ENCODE data around the gene TTLL1.
A peak's percentile ranks its signal among the peaks of the same experiment; 100 is the strongest.

The TTLL1 gene

GRCh38 chr22:43088984-43089717 lies at the start of gene TTLL1:
Gene TTLL1 (minus strand): TSS chr22:43089391. CDS start chr22:43075586, 13,805 bp downstream.
- peak within 1 kb of the TSS; percentile 54 for H3K27ac ChIP-seq
- DNase-seq (ENCODE audit: low read depth, low spot score) = no peak

DNA sequence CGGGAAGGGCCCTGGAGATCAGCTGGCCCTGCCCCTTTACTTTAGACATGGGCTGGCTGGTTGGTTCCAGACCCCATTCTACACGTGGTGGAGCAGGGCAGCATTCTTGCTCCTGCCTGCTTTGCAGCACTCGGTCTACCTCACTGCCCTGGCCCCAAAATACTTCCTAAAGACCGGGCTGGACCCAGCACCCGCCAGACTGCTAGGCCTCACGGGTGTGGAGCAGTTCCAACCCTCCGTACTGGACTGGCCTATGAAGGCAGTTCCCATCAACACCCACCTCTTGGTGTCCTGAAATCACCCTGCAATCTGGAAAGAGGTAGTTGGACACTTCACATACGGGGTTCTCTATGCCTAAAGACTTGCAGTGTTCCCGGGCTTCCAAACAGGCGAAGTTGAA lies 47.6 kb upstream of the TTLL1 start:
- no peak for DNase-seq (ENCODE audit: low read depth, low spot score)
- no peak overlapping the region for H3K27ac ChIP-seq

GRCh38 chr22:43136255-43136654 lies 47.1 kb upstream of the TTLL1 start:
- DNase-seq (ENCODE audit: low read depth, low spot score) = no peak
- no peak overlapping the region for H3K27ac ChIP-seq

- no peak for DNase-seq (ENCODE audit: low read depth, low spot score)
- H3K27ac ChIP-seq = no peak overlapping the region
Observed at GRCh38 chr22:43135565-43135964, 46.4 kb upstream of the TTLL1 start.

GRCh38 chr22:43134553-43134952 lies 45.4 kb upstream of the TTLL1 start:
- no peak for DNase-seq (ENCODE audit: low read depth, low spot score)
- H3K27ac ChIP-seq = no peak overlapping the region

DNA sequence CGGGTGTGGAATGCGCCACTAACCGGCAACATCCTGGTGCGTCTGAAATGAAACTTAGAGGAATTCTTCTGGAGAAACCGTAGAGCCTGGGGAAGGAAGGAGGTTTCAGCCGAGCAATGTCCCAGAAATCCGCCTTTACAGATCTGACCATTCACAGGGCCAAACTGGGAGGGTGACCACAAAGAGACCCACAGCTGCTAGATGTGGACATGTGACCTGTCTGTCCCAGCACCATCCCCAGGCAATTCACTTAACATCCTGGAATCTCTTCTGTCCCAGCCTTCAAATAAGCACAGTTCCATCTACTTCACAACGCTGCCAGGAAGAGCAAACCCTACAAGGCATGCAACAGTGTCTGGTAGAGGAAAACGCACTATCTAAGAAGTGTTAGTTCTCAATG lies 44.2 kb upstream of the TTLL1 start:
- no peak for DNase-seq (ENCODE audit: low read depth, low spot score)

GRCh38 chr22:43131773-43132501 lies 42.7 kb upstream of the TTLL1 start:
- DNase-seq (ENCODE audit: low read depth, low spot score) = no peak
- no peak overlapping the region for H3K27ac ChIP-seq

More for the DNA sequence above, 44.2 kb upstream of the TTLL1 start:
- no peak overlapping the region for H3K27ac ChIP-seq

DNA sequence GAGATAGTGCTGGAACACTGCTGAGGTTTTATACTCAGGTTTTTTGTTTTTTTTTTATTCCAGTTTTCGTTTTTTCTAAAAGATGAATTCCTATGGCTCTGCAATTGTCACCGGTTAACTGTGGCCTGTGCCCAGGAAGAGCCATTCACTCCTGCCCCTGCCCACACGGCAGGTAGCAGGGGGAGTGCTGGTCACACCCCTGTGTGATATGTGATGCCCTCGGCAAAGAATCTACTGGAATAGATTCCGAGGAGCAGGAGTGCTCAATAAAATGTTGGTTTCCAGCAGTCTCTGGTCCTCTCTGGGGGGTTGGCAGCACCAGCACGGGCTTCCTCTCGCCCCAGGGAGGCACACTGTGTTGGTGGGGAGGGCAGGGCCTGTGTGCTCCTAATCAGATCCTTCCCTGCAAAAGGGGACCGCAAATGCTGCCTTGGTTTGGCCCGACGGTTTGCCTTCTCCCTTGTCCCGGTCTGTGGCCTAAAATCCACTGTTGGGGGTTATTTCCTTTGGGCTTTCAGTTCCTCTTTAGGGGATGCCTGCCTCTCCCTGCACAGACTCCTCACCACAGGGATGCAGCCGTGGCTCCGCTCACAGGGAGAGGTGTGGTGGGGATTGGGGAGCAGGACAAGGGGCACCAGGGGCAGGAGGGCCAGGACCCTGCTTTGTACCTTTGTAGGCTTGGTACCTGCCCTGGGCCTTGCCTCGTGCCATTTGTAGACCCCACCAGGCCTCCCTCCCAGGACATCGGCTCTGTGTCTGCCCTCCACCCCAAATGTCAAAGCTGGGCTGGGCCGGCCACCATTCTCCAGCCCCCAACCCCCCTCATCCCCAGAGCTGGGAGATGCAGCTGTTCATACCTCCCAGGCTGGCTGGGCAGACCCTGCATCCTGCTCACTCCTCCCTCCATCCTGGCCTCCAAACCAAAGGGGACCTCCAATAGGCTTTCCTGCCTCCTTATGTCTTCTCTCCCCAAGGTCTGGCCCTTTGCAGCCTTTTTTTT lies 40.5 kb upstream of the TTLL1 start:
- H3K27ac ChIP-seq = no peak overlapping the region
- DNase-seq (ENCODE audit: low read depth, low spot score) = no peak

DNA sequence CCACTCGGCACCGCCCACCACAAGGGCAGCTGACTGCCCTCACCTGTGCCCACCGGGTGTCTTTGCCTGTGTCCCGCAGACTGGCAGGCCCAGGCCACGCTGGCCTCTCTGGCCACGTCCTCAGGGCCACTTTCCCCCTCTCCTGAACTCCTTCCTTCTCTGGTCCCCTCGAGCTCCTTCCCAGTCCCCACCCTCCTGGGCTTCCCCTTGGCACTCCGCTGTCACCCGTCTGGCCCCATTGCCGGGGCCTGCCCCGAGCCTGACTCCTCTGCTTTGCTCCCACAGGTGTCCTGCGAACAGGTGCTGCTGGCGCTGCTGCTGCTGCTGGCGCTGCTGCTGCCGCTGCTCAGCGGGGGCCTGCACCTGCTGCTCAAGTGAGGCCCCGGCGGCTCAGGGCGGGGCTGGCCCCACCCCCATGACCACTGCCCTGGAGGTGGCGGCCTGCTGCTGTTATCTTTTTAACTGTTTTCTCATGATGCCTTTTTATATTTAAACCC lies 39.8 kb upstream of the TTLL1 start:
- no peak for DNase-seq (ENCODE audit: low read depth, low spot score)
- H3K27ac ChIP-seq = no peak overlapping the region

DNA sequence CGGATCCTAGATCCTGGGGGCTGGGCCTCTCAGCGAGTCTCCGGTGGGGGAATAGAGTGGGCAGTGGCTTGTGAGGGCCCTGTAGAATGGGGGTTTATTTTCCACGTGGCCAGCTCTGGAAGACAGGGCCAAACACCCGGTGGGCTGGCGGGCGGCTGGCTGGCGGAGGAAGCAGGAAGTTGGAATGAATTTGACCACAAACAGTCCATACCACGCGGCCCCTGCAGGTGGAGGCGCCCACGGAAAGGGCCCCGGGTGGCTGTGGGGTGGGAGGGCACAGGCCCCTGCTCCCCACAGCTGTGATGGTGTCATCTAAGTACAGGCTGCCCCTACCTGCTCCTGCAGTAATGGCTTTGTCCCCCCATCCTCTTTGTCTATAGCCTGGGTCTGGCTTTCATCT lies 38.9 kb upstream of the TTLL1 start:
- peak overlapping the region; percentile 87 for H3K27ac ChIP-seq
- no peak for DNase-seq (ENCODE audit: low read depth, low spot score)

GRCh38 chr22:43127166-43127908 lies 38.1 kb upstream of the TTLL1 start:
- DNase-seq (ENCODE audit: low read depth, low spot score) = no peak
- H3K27ac ChIP-seq = peak overlapping the region; percentile 87

- DNase-seq (ENCODE audit: low read depth, low spot score) = no peak
- peak overlapping the region; percentile 87 for H3K27ac ChIP-seq
Observed at GRCh38 chr22:43126501-43127165, 37.4 kb upstream of the TTLL1 start.

- no peak overlapping the region for H3K27ac ChIP-seq
- DNase-seq (ENCODE audit: low read depth, low spot score) = no peak
Observed at GRCh38 chr22:43118953-43119458, 29.8 kb upstream of the TTLL1 start.

- no peak overlapping the region for H3K27ac ChIP-seq
- no peak for DNase-seq (ENCODE audit: low read depth, low spot score)
Observed at GRCh38 chr22:43118024-43118849, 29.0 kb upstream of the TTLL1 start.

GRCh38 chr22:43116932-43117331 lies 27.7 kb upstream of the TTLL1 start:
- DNase-seq (ENCODE audit: low read depth, low spot score) = no peak
- no peak overlapping the region for H3K27ac ChIP-seq

GRCh38 chr22:43114958-43115357 lies 25.8 kb upstream of the TTLL1 start:
- no peak overlapping the region for H3K27ac ChIP-seq
- DNase-seq (ENCODE audit: low read depth, low spot score) = no peak

- no peak overlapping the region for H3K27ac ChIP-seq
- DNase-seq (ENCODE audit: low read depth, low spot score) = no peak
Observed at GRCh38 chr22:43113526-43114251, 24.5 kb upstream of the TTLL1 start.
